Chondrocyte (in vitro differentiated cells): ENCODE data around the gene GLI2. TPM values are rescaled to one million over a fixed set of nuclear protein-coding genes. Genes with fewer than 3 reads are reported as not detected.

Experiments used
- DNase-seq: peaks from one replicate; pipeline ENCODE4 v3.0.0; 2021; ENCODE audit warnings: mixed read lengths, low spot score
- H3K27ac Mint-ChIP-seq: one replicate; pipeline ENCODE4 v1.8.0; 2021; ENCODE audit warnings: mild to moderate bottlenecking, moderate library complexity, mixed read lengths; ENCODE audit not compliant: unreplicated experiment
- H3K27me3 Mint-ChIP-seq: 2 replicates; pipeline ENCODE4 v1.8.0; 2021; ENCODE audit warnings: low read depth, mixed read lengths
- H3K36me3 Mint-ChIP-seq: 2 replicates; pipeline ENCODE4 v1.8.0; 2021; ENCODE audit warnings: low read depth, mixed read lengths
- H3K4me1 Mint-ChIP-seq: 2 replicates; pipeline ENCODE4 v1.8.0; 2021; ENCODE audit warnings: low read depth, mild to moderate bottlenecking, mixed read lengths
- H3K4me3 Mint-ChIP-seq: one replicate; pipeline ENCODE4 v1.8.0; 2021; ENCODE audit warnings: mild to moderate bottlenecking, moderate library complexity, mixed read lengths; ENCODE audit not compliant: unreplicated experiment
- H3K9me3 Mint-ChIP-seq: 2 replicates; pipeline ENCODE4 v1.8.0; 2021; ENCODE audit warnings: low read depth, mixed read lengths
- total RNA-seq: library from RNA; stranded (reverse); gene quantifications from 3 replicates; pipeline ENCODE4 v1.2.1, GENCODE V29; 2021
- TF ChIP-seq, protein P1 (sequence below): fragments of 200-600 bp; sonication (generic); IDR thresholded peaks from 2 replicates; pipeline ENCODE4 v1.5.0; 2021; ENCODE audit warnings: antibody characterized with exemption, mild to moderate bottlenecking, moderate library complexity

The GLI2 gene
- total RNA-seq, 1 donor from 2014 or later, result 36.0 TPM

DNA sequence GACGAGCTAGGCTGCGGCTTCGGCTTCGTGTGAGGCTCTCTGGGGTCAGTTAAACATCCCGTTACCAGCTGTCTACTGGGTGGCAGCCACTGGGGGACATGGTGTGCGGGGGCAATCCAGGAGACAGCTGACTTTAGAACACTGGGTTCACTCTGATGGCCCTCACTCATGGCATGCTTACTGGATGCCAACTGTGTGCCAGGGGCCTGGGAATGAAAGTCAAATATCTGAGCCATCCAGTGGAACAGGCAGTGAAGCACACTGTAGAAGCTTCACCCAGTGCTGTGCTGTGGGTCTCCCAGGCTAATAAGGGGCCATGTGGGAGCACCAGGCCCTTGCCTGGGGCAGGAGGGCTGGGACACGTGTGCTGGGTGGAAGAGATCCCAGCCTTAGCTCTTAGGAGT, 48.3 kb downstream of the GLI2 start:
- Mint-ChIP-seq H3K4me1 (peaks cover 31% of the 10 kb centered on the region), H3K27ac (no peak overlapping the region), H3K36me3 (peaks cover 1% of the 10 kb centered on the region), H3K4me3 (no peak overlapping the region), H3K27me3 (no peaks in the 10 kb centered on the region), H3K9me3 (no peaks in the 10 kb centered on the region)
- no peak for DNase-seq
- TF ChIP-seq, protein P1, sequence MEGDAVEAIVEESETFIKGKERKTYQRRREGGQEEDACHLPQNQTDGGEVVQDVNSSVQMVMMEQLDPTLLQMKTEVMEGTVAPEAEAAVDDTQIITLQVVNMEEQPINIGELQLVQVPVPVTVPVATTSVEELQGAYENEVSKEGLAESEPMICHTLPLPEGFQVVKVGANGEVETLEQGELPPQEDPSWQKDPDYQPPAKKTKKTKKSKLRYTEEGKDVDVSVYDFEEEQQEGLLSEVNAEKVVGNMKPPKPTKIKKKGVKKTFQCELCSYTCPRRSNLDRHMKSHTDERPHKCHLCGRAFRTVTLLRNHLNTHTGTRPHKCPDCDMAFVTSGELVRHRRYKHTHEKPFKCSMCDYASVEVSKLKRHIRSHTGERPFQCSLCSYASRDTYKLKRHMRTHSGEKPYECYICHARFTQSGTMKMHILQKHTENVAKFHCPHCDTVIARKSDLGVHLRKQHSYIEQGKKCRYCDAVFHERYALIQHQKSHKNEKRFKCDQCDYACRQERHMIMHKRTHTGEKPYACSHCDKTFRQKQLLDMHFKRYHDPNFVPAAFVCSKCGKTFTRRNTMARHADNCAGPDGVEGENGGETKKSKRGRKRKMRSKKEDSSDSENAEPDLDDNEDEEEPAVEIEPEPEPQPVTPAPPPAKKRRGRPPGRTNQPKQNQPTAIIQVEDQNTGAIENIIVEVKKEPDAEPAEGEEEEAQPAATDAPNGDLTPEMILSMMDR, result no peak
